ENCODE measurements around the gene TFPI. TPM values are rescaled to one million over a fixed set of nuclear protein-coding genes. Genes with fewer than 3 reads are reported as not detected.

Gene TFPI
- total RNA-seq, 2 donors from 2014 or later: 8.8 to 23.4 TPM

- Histone ChIP-seq H3K4me3 (no peak overlapping the region), H3K4me1 (no peaks in the 10 kb centered on the region), H3K36me3 (no peaks in the 10 kb centered on the region), H3K9me3 (no peaks in the 10 kb centered on the region), H3K9ac (ENCODE audit: low read depth in 2 of 2, low read length in 2 of 2) (no peak overlapping the region), H3K27ac (no peak overlapping the region), H3K27me3 (no peaks in the 10 kb centered on the region)
- intact Hi-C loops (cut with DNase I): no loop called here
- no peak for DNase-seq
- TF ChIP-seq, protein P1, sequence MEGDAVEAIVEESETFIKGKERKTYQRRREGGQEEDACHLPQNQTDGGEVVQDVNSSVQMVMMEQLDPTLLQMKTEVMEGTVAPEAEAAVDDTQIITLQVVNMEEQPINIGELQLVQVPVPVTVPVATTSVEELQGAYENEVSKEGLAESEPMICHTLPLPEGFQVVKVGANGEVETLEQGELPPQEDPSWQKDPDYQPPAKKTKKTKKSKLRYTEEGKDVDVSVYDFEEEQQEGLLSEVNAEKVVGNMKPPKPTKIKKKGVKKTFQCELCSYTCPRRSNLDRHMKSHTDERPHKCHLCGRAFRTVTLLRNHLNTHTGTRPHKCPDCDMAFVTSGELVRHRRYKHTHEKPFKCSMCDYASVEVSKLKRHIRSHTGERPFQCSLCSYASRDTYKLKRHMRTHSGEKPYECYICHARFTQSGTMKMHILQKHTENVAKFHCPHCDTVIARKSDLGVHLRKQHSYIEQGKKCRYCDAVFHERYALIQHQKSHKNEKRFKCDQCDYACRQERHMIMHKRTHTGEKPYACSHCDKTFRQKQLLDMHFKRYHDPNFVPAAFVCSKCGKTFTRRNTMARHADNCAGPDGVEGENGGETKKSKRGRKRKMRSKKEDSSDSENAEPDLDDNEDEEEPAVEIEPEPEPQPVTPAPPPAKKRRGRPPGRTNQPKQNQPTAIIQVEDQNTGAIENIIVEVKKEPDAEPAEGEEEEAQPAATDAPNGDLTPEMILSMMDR (IDR thresholded peaks at IDR 0.05): no peak
Measured at GRCh38 chr2:187470698-187471097, 83.5 kb downstream of the TFPI start.

DNA sequence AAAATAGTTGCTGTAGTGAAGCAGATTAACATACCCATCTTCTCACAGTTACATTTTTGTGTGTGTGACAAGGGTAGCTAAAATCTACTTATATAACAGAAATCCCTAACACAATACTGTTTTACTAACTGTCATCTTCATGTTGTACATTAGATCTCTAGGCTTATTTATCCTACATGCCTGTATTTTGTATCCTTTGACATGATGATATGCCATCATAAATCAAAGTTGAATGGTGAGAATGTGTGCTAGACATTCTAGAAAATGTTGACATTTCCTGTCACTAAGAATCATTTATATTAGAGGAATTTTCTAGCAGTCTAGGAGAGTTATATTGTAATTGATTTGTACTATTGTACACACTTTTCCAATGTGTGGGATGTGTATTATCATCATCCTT lies 84.7 kb downstream of the TFPI start:
- H3K4me1 ChIP-seq: no peaks in the 10 kb centered on the region
- H3K27ac ChIP-seq: no peak overlapping the region
- TF ChIP-seq, protein P1 (IDR thresholded peaks at IDR 0.05): no peak

DNA sequence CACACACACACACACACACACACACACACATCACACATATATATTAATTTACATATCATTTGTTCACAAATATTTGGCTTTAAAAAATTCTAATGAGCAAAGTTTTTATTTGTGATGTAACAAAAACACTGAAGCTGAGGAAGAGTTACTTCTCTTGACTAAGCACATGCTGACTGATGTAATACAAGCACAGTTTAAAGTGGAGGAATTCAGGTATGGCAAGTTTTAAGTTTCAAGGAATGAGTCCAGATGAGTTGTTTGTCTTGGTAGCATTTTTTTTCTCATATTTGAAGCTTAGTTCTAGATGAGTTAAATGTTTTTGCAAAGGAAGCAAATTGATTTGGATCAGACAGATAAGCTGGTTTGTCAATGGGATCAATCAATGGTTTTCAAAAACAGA lies 86.0 kb downstream of the TFPI start:
- H3K9me3 ChIP-seq: no peaks in the 10 kb centered on the region
- H3K27ac ChIP-seq: no peak overlapping the region
- no peaks in the 10 kb centered on the region for H3K36me3 ChIP-seq
- no peak overlapping the region for H3K4me3 ChIP-seq
- H3K4me1 ChIP-seq: no peaks in the 10 kb centered on the region
- no peak overlapping the region for H3K9ac ChIP-seq (ENCODE audit: low read depth in 2 of 2, low read length in 2 of 2)
- no peak for DNase-seq
- intact Hi-C loops (cut with DNase I): no loop called here
- TF ChIP-seq, protein P1 (IDR thresholded peaks at IDR 0.05): no peak
- no peaks in the 10 kb centered on the region for H3K27me3 ChIP-seq

More for the DNA sequence above, 84.7 kb downstream of the TFPI start:
- Histone ChIP-seq H3K9ac (ENCODE audit: low read depth in 2 of 2, low read length in 2 of 2) (no peak overlapping the region), H3K36me3 (no peaks in the 10 kb centered on the region), H3K27me3 (no peaks in the 10 kb centered on the region), H3K9me3 (no peaks in the 10 kb centered on the region), H3K4me3 (no peak overlapping the region)
- no peak for DNase-seq
- intact Hi-C loops (cut with DNase I): no loop called here

DNA sequence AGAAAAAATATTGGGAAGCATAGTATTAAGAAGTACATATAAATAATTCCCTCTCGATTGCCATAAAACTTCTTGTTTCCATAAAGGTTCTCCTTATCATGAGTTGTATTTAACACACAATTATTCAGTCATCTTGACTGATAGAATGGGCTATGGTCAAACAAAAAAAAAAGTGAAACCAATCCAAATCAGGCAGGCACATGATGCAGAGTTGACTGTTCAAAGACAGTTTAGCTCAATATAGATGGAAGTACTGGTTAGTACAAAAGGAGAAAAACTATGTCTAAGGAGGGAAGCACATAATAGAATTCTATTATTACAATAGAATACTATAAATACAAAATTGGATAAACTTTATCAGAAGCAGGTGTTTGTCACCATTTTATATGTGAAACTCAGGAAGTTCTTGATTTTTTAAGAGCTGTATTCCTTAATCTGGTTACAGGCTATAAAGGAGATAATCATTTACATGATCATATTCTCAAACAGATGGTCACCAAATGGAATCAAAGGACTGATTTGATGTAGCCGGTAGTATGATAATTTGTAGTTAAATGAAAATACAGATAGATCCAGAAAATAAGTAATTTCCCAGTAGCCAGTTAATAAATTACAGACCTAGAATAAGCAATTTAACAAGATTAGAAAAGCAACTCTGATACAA lies 88.0 kb downstream of the TFPI start:
- no peaks in the 10 kb centered on the region for H3K9me3 ChIP-seq
- intact Hi-C loops (cut with DNase I): no loop called here
- H3K9ac ChIP-seq (ENCODE audit: low read depth in 2 of 2, low read length in 2 of 2): no peak overlapping the region
- H3K36me3 ChIP-seq: no peaks in the 10 kb centered on the region
- H3K4me3 ChIP-seq: no peak overlapping the region
- TF ChIP-seq, protein P1 (IDR thresholded peaks at IDR 0.05): no peak
- no peaks in the 10 kb centered on the region for H3K4me1 ChIP-seq
- H3K27me3 ChIP-seq: no peaks in the 10 kb centered on the region
- DNase-seq: no peak
- H3K27ac ChIP-seq: no peak overlapping the region

- Histone ChIP-seq H3K9ac (ENCODE audit: low read depth in 2 of 2, low read length in 2 of 2) (no peak overlapping the region), H3K36me3 (no peaks in the 10 kb centered on the region), H3K27me3 (no peaks in the 10 kb centered on the region), H3K27ac (no peak overlapping the region), H3K4me3 (no peak overlapping the region), H3K9me3 (no peaks in the 10 kb centered on the region), H3K4me1 (no peaks in the 10 kb centered on the region)
- intact Hi-C loops (cut with DNase I): no loop called here
- TF ChIP-seq, protein P1 (IDR thresholded peaks at IDR 0.05): no peak
- DNase-seq: no peak
Measured at GRCh38 chr2:187462839-187463238, 91.4 kb downstream of the TFPI start.
